ENCODE data around the gene RUNX2. TPM values are rescaled to one million over a fixed set of nuclear protein-coding genes. Genes with fewer than 3 reads are reported as not detected.

RUNX2 gene
- total RNA-seq, 3 donors from 2014 or later = 2.0 to 4.4 (median 3.4) TPM

GRCh38 chr6:45486736-45487135, 158.6 kb downstream of the RUNX2 start:
- TF ChIP-seq CTCF (IDR thresholded peaks at IDR 0.05) = no peak
- ATAC-seq = no peak
- H3K36me3 ChIP-seq (ENCODE audit: low read depth) = no peaks in the 10 kb centered on the region
- H3K9me3 ChIP-seq = no peaks in the 10 kb centered on the region
- H3K4me3 ChIP-seq = no peak overlapping the region
- intact Hi-C loops (cut with DNase I, micrococcal nuclease) = no loop called here
- DNase-seq = no peak
- H3K4me1 ChIP-seq (ENCODE audit: low read depth) = peaks cover 3% of the 10 kb centered on the region

- Histone ChIP-seq H3K9me3 (no peaks in the 10 kb centered on the region), H3K36me3 (ENCODE audit: low read depth) (no peaks in the 10 kb centered on the region), H3K4me3 (no peak overlapping the region), H3K4me1 (ENCODE audit: low read depth) (peaks cover 3% of the 10 kb centered on the region)
- TF ChIP-seq CTCF (IDR thresholded peaks at IDR 0.05) = no peak
- DNase-seq (no peak), ATAC-seq (no peak)
- intact Hi-C loops (cut with DNase I, micrococcal nuclease) = no loop called here
Measured at GRCh38 chr6:45487645-45488044, 159.5 kb downstream of the RUNX2 start.

- DNase-seq = no peak
- TF ChIP-seq CTCF (IDR thresholded peaks at IDR 0.05) = no peak
- peaks cover 3% of the 10 kb centered on the region for H3K4me1 ChIP-seq (ENCODE audit: low read depth)
- no peak overlapping the region for H3K4me3 ChIP-seq
- intact Hi-C loops (cut with DNase I, micrococcal nuclease) = no loop called here
- H3K36me3 ChIP-seq (ENCODE audit: low read depth) = no peaks in the 10 kb centered on the region
- no peaks in the 10 kb centered on the region for H3K9me3 ChIP-seq
- no peak for ATAC-seq
Measured at GRCh38 chr6:45488269-45488668, 160.1 kb downstream of the RUNX2 start.

- no peak for TF ChIP-seq CTCF (IDR thresholded peaks at IDR 0.05)
- ATAC-seq (no peak), DNase-seq (no peak)
- Histone ChIP-seq H3K9me3 (no peaks in the 10 kb centered on the region), H3K4me3 (no peak overlapping the region), H3K36me3 (ENCODE audit: low read depth) (no peaks in the 10 kb centered on the region), H3K4me1 (ENCODE audit: low read depth) (peaks cover 3% of the 10 kb centered on the region)
- intact Hi-C loops (cut with DNase I, micrococcal nuclease) = no loop called here
Measured at GRCh38 chr6:45488889-45489288, 160.8 kb downstream of the RUNX2 start.

GRCh38 chr6:45491048-45491735, 163.1 kb downstream of the RUNX2 start:
- Histone ChIP-seq H3K4me3 (no peak overlapping the region), H3K36me3 (ENCODE audit: low read depth) (no peaks in the 10 kb centered on the region), H3K4me1 (ENCODE audit: low read depth) (peaks cover 3% of the 10 kb centered on the region), H3K9me3 (no peaks in the 10 kb centered on the region)
- DNase-seq (no peak), ATAC-seq (no peak)
- intact Hi-C loops (cut with DNase I, micrococcal nuclease) = no loop called here
- TF ChIP-seq CTCF (IDR thresholded peaks at IDR 0.05) = no peak

GRCh38 chr6:45491874-45492273, 163.7 kb downstream of the RUNX2 start:
- intact Hi-C loops (cut with DNase I, micrococcal nuclease) = no loop called here
- ATAC-seq (no peak), DNase-seq (no peak)
- H3K9me3 ChIP-seq = no peaks in the 10 kb centered on the region
- TF ChIP-seq CTCF (IDR thresholded peaks at IDR 0.05) = no peak
- peaks cover 3% of the 10 kb centered on the region for H3K4me1 ChIP-seq (ENCODE audit: low read depth)
- H3K4me3 ChIP-seq = no peak overlapping the region
- no peaks in the 10 kb centered on the region for H3K36me3 ChIP-seq (ENCODE audit: low read depth)
